OCI-LY7 (cell line): ENCODE measurements around the gene RBM17.

Experiments used
- CTCF ChIP-seq: fragments of 200-600 bp; sonication (generic); conservative IDR thresholded peaks from 2 replicates; pipeline ENCODE4 v1.5.1; 2014; ENCODE audit warnings: mild to moderate bottlenecking, antibody characterized with exemption, low read length, moderate library complexity, mixed read lengths
- EZH2phosphoT487 ChIP-seq: fragments of 200-600 bp; sonication (generic); IDR thresholded peaks from 2 replicates; pipeline ENCODE4 v1.6.1; 2018; ENCODE audit warnings: low read depth, borderline replicate concordance, mild to moderate bottlenecking, mixed run types, antibody characterized with exemption, low read length, moderate library complexity, mixed read lengths

GRCh38 chr10:6072215-6072934 lies 16.5 kb upstream of the RBM17 start:
- TF ChIP-seq CTCF (no peak), EZH2phosphoT487 (no peak)
